NCI-H510A treated with DMSO at 0.1 percent for 48 hours (cell line): ENCODE measurements around the gene TYMS.

Experiments
- DNase-seq: peaks from one replicate; lab custom pipeline; 2025; lab: John Stamatoyannopoulos, UW

TYMS gene

DNA sequence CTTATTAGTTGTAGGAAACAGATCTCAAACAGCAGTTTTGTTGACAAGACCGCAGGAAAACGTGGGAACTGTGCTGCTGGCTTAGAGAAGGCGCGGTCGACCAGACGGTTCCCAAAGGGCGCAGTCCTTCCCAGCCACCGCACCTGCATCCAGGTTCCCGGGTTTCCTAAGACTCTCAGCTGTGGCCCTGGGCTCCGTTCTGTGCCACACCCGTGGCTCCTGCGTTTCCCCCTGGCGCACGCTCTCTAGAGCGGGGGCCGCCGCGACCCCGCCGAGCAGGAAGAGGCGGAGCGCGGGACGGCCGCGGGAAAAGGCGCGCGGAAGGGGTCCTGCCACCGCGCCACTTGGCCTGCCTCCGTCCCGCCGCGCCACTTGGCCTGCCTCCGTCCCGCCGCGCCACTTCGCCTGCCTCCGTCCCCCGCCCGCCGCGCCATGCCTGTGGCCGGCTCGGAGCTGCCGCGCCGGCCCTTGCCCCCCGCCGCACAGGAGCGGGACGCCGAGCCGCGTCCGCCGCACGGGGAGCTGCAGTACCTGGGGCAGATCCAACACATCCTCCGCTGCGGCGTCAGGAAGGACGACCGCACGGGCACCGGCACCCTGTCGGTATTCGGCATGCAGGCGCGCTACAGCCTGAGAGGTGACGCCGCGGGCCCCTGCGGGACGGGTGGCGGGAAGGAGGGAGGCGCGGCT is at the start of gene TYMS:
TYMS (plus strand) TSS at position 343 of the 690 bp plus-strand sequence; CDS start at position 433, 90 bp downstream.
- peak; percentile 77 for DNase-seq

DNA sequence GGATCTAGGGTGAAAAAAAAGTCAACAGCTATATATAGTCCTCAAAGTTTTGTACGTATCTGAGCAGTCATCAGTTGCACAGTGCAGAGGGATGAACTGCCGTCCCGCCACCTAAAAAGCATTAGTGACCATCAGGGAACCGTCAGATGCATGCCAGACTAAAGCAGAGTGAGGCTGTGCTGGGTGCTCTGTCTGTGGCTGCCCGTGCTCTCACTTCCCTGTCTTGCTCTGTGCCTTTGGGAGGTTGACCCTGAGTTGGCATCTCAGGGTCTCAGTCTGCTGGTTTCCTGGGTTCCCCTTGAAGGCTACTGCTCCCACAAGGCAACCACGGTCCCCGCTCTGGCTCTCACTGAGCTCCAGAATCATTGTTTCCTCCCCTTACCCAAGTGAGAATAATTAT is 49.5 kb upstream of the TYMS start:
- DNase-seq: no peak

DNA sequence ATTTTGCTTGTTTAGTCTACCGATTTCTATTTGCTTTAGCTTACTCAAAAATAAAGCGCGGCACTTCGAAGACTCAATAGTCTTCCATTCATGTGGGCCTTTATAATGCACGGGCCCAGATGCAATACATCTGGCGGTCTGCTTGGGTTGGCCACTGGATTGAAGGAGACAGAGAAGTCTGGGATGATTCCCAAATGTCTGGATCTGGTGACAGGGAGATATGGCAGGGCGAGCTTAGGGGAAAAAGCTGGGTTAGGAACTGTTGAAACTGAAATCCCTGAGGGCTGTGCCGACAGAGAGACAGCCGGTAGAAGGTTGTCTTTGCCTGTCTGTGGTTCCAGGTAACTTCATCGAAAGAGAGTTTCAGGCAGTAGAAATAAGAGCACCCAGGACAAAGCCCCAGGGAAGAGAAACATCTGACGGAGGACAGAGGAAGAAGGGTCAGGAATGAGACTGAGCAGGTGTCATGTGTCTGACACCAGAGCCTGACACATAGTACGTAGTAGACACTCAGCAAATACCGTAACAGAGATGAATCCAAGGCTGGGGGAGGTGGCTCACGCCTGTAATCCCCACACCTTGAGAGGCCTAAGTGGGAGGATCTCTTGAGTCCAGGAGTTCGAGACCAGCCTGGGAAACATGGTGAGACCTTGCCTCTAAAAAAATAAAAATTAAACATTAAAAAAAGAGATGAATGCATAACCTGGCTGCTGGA is 47.1 kb upstream of the TYMS start:
- no peak for DNase-seq

DNA sequence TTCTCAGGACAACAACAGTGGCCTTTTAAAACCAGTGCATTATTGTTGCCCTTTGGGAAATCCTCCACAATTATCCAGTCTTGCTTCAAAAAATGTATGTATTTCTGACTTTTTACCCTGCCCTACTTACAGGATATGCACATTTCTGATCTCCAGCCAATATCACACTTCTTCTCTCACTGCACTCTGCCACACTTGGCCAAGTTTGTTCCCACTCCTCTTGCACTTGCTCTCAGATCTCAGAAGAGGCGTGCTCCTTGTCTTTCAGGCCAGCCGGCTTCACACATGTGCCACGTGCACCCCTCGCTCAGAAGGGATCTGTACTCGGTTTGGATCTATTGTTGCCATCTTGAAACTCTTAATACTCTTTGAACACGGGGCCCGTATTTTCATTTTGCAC is 45.3 kb upstream of the TYMS start:
- no peak for DNase-seq

DNA sequence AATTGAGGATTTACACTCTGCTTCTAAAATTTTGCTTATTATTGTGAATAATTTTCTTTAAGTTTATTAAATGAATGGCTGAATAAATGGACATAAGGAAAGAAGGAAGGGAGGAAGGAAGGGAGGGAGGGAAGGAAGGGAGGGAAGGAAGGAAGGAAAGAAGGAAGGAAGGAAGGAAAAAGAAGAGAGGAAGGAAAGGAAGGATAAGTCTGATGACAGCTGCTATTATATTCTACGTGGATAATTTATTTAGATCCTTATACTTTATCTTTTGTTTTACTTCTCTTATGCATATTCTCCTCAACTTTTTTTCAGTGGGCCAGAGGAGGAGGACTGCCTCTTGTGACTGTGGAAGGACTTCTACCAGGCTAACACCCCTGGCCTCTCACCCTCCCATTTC is 43.3 kb upstream of the TYMS start:
- DNase-seq: no peak

DNA sequence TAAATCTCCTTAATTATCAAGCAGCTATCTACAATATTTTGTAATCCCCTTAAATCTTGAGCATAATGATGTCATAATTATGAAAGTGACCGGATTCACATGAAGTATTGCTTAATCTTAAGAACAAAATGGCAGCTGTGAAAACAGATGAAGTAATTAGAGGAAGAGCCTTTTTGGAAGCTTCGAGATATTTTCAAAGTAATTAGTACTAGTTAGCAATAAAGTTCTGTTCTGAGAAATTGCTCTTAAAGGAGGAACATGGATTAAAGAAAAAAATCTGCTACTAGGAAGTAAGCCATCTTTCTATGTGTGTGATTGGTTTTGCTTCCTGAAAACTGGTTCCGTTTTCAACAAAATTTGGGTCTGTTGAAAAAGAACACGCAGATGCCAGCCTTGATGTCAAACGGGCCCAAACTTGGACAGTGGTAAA is 42.3 kb upstream of the TYMS start:
- no peak for DNase-seq

DNA sequence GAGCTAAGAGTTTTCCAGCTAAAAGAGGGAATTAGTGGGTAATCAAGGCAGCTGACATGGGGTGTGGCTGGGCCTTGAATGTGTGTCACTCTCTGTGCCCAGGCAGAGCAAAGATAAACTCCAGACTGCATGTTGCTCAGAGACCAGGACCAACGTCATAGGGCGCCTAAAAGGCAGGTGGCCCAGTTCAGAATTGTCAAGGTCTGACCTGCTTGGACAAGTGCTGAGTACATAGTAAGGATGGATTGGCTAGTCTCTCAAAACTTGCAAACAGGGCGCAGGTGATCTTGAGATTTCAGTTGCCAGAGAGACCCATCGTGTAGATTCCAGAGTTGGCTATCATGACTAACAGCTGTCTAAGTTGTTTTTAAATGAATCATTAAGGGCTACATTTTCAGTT is 41.7 kb upstream of the TYMS start:
- DNase-seq: peak; percentile 67

DNA sequence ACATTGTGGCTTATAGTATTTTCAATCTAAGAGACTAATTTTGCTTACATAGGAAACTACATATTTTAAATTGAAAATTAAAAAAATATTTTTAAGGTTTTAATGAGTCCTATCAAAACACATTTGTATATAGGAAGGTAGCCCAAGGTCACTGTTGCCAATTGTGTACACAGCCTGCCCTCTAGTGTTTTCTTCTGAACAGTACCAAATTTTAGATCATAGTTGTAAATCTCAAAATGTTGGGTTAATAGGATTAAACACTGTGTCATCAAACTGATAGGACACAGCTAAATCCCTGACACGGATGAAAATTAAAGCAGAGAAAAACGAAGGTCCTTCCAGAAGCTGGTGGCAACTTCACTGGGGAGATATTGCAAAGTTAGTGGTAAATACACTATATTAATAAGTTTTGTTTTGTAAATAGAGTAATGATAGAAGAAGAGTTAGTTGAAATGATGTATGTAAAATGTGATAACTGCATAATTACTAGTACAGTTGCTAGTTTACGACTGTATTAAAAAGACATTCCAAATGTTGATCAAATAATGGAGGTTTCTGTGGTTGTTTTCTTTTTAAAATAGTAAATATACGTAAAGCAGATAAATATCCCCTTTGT is 41.0 kb upstream of the TYMS start:
- DNase-seq: peak; percentile 80

DNA sequence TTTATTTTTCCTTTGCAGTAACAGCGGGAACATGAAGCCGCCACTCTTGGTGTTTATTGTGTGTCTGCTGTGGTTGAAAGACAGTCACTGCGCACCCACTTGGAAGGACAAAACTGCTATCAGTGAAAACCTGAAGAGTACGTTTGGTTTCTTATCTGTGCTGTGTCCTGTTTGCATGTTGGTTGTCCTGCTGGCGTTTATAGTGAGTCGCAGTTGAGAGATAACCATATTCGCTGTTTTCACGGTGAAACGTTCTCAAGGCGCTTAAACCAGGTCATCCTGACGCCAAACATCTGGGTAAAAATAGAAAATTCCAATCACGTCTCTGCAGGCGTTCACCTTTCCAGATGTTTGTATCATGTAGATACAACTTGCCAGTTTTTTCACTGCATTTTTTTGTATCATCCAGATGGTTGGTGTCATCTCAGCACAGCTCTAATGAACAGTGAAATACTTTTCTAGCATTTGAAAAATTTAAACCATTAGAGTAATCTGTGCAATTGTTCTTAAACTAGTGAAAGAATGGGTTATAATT is 39.4 kb upstream of the TYMS start:
- DNase-seq: peak; percentile 49

DNA sequence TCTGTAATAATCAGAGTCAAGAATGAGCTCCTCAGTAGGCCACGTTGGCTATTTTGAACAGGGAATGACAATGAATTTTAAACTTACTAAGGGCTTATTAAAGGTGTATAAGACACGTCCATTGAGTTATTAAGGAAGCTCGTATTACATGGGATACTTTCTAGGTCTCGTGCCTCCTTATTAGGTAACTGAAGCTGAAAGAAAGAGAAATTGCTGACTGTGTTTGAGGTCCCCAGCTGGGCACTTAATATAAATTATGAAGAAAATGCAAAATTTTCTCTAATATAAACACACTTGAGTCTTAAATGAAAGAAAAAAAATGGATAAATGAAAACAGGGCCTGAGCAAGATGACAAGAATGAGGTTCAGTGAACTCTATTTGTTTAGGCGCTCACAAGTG is 38.8 kb upstream of the TYMS start:
- DNase-seq: peak; percentile 67

DNA sequence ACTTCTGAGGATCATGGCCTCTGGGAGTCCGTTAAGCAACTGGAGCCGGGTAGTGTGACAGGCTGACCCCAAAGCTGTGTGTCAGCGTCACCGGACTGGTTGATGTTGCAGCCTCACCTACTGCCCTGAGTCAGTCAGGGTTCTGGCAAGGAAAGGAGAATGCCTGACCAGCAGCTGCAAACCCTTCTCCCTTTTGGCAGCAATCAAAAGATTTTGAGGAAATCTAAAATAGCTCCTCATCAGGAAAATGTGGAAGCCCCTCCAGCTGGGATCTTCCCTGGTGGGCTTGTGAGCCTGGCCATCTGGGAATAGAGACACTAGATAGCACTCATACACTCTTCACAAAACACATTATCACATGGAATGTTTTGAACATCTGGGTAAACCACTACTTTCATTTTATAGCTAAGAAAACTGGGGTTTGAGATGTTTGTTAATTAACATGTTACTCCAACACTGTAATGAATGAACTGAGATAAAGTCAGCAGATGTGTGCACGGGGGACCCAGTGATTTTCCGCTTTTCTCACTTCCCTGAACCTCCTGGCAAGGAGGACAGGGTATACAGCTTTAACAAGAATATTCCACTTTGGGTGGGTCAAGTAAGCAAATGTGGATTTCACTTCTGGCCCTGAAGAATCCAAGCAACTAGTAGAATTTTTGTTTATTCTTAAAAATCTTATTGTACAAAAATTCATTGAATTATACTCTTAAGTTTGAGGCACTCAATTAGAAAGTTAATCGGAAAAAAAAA is 36.0 kb upstream of the TYMS start:
- DNase-seq: no peak

DNA sequence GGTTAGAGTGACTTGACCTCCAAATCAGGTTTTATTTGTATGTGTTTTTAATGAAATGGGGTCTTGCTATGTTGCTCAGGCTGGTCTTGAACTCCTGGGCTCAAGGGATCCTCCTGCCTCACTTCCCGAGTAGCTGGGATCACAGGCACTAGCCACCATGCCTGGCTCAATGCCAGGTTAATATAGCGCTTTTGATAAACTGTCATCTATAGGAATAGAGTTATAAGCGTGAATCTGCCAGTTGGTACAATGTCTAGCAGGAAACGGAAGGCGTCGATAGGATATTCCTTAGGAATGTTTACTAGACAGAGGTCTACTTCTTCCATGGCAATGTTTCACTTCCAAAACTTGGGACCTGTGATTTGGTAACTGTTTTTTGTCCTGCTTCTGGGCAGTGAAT is 35.2 kb upstream of the TYMS start:
- DNase-seq: no peak

DNA sequence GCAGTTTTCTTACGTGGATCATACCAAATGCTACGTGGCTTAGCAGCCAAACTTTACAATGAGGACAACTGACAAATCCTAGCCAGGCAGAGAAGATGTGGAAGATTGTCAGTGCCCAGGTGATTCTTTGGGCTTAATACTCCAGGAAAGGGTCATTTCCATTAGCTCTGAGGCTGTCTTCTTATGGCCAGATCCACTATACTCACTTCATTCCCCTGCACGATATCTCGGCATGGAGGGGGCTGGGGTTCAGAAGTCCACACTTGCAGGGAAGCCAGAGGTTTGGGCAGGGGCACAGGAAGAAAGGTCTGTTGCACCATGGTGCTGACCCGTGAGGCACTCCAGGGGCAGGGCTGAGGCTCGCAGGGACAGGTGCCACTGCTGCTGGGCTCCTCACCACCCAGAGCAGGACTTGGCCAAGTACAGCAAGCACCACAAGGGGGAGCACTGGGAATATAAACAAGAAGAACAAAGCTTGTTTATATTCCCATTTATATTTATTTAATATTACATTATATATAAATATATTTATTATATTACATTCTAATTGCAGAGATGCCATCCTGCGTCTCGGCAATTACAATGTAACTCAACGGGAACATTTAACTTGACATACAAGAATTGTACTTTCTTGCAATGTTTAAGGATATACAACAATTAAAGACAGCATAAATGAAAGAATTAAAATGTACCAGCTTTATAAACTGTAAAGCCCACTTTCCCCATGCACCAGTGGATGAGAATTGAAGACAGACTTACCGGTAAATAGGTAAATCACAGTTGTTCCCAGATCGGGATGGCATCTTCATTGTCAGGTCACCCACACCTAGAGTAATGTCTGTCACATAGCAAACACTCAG is 33.5 kb upstream of the TYMS start:
- peak; percentile 70 for DNase-seq

DNA sequence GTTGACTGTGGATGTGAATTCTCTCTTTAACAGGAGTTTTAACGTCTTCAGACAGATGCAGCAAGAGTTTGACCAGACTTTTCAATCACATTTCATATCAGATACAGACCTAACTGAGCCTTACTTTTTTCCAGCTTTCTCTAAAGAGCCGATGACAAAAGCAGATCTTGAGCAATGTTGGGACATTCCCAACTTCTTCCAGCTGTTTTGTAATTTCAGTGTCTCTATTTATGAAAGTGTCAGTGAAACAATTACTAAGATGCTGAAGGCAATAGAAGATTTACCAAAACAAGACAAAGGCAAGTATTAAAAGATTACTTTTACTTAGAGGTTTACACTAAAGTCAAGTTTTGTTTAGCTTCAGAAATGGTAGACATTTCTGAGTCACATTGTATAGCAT is 30.2 kb upstream of the TYMS start:
- DNase-seq: no peak

DNA sequence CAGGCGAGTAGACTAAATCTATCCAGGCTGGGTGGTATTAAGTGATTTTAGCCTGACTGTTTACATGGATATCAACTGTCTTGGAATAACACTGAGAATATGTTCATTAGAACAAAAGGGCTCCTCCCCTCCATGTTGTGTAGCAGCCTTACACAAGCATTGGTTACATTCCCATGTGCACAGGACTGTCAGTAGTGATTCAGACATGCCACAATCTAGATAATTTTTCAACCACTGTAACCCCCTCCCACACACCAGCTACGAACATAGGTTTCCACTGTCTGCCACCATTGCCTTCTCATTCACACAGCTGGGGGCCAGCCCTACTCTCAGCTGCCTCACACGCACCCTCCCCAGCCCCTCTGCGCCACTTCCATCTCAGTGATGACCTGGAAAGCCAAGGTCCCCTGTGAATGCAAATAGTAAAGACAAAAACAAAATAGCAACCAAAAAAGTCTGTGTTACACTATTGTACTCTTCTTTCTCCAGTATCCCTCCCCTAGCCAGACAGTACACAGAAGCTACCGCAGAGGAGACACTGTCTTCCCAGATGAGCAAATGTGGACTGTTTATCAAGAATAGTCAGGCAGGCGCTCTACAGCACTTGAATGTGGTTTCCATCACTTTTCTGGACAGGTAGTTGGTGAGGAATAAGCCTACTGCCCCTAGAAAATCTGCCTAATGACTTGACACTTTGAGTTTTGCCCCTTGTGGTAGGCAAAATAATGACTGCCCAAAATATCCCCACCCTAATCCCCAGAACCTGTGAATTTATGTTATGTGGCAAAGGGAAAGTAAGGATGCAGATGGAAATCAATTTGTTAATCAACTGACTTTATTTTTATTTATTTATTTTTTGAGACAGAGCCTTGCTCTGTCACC is 27.9 kb upstream of the TYMS start:
- DNase-seq: no peak

DNA sequence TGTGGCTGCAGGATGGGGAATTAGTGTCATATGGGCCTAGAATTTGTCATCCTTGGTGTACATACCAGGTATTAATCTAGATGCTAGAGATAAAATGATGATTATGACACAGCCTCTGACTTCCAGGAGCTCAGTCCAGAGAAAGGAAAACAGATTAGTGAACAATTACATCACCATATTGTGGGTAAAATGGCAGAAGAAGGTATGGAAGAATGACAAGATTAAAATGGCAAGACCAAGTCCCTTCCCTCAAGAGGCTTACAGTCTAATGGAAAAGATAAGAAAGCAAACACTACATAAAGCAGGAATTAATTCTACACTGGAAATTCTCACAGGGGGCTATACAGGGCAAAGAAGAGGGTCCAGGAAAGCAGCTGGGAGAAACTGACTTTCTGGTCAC is 25.9 kb upstream of the TYMS start:
- no peak for DNase-seq

DNA sequence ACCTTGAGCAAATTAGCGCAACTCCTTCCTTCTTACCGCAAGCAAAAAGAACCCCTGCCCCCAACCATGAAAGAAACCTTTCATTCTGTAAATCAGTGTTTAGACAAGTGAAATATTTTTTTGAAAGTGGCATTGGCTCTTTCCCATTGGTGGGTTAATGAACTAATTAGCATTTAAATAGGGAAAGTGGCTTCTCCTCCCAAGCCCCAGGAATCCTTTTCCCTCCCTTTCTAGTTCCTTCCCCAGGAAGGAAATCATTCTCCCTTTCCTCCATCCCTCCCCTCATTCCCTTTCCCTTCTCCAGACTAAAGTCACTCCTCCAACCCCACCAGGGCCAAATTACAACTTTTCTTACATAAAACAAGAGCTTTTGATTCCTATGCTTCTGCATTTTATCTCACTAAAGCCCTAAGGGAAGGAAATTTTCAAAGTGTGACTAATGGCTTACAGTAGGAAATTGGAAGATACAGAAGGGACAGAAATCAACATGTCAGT is 22.9 kb upstream of the TYMS start:
- no peak for DNase-seq

DNA sequence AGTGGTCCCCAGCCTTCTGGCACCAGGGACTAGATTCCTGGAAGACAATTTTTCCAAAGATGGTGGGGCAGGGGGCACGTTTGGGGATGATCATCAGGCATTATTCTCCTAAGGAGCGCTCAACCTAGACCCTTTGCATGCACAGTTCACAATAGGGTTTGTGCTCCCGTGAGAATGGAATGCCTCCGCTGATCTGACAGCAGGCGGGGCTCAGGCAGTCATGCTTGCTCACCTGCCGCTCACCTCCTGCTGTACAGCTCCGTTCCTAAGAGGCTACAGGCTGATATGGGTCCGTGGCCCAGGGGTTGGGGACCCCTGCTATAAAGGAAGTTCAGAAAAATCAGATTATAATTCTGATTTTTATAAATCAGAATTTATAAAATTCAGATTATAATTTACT is 22.3 kb upstream of the TYMS start:
- no peak for DNase-seq

DNA sequence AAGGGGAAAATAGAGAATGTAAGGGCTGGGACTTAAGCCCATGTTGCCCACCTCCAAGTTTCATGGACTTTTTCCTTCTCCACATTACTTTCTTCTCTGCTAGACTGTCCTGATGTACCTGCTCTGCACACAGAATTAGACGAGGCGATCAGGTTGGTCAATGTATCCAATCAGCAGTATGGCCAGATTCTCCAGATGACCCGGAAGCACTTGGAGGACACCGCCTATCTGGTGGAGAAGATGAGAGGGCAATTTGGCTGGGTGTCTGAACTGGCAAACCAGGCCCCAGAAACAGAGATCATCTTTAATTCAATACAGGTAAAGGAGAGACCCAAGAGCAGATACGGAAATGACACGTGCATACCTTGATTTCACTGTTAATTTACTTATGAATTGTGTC is 16.2 kb upstream of the TYMS start:
- DNase-seq: no peak

DNA sequence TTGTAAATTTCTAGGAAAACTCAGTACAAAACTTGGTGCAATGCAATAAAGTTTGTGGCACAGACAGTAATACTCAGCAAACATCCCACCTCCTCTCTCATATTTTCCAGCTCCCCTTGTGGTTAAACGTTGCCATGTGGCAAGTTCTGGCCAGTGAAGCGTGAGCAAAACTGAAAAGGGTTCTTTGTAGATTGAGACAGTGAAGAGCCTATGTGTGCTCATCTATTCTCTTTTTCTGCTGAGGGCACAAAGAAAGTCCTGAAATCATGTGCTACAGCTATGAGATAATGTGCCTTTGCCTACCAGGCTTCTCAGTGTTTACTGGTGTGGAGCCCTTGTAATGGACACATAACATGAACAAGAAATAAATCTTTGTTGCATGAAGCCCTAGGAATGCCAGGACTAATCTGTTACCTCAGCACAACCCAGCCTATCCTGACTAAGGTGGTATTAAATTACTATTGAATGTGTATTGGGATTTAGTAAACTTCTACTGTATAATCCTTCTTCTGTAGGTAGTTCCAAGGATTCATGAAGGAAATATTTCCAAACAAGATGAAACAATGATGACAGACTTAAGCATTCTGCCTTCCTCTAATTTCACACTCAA is 13.0 kb upstream of the TYMS start:
- DNase-seq: no peak
